ENCODE measurements around the gene TRNP1.
A peak's percentile ranks its signal among the peaks of the same experiment; 100 is the strongest.

The TRNP1 gene

DNA sequence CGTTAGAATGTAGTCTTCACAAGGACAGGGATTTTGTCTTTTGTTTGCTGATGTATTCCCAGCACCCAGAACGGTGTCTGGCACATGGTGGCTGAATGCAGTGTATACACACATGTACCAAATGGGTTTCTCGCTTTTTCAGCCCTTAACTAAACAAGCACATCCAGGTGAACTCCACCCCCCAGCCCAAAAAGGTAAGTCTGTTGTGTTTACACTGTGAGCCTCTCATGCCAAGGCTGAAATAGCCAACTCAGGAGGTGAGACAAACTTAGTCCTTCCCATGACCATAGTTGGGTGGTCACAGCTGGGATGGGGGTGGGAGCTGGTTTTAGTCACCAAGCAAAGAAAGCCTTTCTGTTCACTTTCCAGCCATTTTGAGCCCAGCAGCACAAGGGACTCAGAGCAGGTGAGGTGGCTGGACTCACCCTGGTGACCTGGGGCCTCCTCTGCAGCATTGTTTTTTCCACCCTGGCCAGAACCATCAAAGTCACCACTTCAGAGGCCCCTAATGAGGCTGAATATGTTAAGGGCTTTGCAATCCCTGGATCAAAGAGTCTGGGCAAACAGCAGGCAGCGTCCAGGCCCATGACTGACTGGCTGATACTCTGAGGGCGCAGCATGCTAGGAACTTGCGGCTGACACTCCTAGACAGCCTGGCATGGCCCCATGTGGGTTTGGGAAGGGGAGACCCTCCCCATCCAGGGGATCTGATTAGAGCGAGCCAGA lies 10.4 kb downstream of the TRNP1 start:
- DNase-seq, result no peak

GRCh38 chr1:27004471-27005165 lies 11.1 kb downstream of the TRNP1 start:
- DNase-seq, result peak; percentile 64

DNA sequence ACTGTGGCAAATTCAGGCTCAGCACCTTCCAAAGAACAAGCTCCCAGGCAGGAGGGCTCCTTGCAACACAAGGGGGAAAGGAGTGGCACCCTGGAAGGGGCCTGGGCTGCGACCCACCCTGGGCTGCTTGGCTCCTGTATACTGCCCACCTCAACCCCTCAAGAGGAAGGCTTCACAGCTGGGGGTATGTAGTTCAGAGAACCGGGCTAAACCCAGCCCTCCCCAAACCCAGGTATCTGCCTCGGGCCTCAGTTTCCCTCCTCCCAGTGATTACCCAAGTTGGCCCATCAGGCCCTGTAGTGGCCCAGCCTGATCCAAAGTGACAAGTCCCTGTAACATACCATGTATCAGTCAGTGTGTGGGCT lies 11.7 kb downstream of the TRNP1 start:
- no peak for DNase-seq

GRCh38 chr1:27005648-27006496 lies 12.4 kb downstream of the TRNP1 start:
- no peak for DNase-seq

GRCh38 chr1:27006683-27007082 lies 13.2 kb downstream of the TRNP1 start:
- no peak for DNase-seq

DNA sequence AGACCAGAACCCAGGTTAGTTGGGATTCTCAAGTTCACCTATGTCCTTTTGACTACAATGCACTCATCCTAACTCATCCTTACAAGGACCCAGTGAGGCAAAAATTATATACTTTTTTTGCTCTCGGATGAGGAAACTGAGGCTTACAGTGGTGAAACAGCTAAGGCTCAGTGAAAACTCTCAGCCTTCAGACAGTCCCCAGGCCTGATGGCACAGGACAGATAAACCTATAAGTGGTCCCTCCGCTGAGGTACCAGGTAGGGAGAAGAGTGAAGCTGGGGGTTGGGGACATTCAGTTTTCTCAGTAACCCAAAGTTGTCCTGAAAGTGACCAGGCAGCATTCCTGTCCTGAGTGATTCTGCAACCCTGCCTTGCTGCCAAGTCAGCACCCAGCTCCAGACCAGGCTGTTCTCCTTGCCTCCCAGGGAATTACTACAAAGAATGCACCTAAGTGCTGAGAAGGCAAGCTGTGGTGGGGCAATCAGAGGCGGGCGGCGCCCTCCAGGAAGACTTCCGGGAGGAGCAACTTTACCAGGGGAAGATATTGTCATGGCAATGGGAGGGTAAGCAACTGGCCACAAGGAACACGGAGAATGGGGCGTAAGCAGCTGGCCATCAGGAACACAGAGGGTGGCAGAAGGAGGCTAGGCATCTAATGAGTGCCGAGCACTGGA lies 14.6 kb downstream of the TRNP1 start:
- no peak for DNase-seq

GRCh38 chr1:27009601-27010197 lies 16.2 kb downstream of the TRNP1 start:
- peak; percentile 40 for DNase-seq

GRCh38 chr1:27010226-27010994 lies 16.9 kb downstream of the TRNP1 start:
- no peak for DNase-seq

DNA sequence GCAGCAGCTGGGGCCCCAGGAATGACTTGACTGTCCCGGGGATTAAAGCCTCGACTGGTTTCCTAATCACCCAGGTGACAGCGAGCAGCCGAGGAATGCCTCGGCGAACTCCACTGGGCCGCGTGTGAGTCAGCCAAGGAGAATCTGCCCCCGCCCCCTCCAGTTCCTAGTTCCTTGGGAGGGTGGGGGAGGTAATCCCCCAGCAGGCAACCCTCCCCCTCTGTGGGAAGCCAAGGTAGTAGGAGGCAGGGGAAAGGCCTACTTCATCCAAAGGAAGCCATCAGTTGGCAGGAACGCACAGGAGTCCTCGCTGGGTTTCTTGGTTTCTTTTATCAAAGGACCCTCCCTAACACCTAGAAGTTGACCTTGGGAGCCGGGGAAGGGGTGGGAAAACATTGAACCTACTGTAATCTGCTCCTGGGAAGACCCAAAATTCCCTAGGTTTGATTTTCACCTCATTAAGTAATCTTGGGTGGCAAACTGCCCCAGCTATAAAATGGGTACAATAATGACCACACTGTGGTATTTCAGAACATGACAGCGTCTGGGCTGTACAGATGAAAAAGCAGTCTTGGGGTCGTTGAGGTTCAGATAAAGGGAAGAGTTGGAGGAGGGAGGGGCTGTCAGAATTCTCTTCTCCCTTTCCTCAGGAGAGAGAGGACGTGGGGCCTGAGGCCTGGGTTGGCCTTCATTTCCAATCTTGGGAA lies 17.7 kb downstream of the TRNP1 start:
- DNase-seq, result no peak

GRCh38 chr1:27011976-27012563 lies 18.6 kb downstream of the TRNP1 start:
- DNase-seq, result no peak

DNA sequence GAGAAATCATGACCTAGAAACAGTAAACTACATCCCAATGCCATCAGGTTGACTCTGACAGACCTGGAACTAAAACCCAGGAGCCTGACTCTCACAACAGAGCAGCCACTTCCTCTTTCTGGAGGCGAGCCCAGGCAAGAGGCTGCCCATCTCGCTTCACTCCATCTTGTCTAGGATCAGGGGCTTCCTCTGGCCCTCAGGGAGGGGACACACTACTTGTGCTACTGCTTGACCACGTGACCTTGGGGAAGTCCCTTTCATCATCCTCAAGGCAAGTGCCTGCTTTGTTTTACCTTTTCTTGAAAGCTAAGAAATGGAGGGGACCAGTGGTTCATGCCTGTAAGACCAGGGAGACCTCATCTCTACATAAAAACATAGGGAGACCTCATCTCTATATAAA lies 21.8 kb downstream of the TRNP1 start:
- no peak for DNase-seq

GRCh38 chr1:27016376-27016775 lies 22.9 kb downstream of the TRNP1 start:
- no peak for DNase-seq

DNA sequence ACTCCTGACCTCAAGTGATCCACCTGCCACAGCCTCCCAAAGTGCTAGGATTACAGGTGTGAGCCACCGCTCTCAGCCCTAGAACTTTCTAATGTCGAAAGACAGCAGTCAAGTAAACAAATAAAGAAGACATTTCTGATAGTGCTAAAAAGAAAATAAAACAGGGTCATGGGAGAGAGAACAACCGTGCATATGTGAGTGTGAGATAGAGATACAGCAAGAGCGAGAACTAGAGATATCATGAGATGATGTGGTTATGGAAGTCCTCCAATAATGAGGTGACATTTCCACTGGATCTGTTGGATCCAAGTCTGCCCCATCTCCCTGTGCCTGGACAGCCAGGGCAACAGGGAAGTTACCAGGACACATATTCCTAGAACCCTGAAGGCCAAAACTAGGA lies 23.7 kb downstream of the TRNP1 start:
- no peak for DNase-seq

DNA sequence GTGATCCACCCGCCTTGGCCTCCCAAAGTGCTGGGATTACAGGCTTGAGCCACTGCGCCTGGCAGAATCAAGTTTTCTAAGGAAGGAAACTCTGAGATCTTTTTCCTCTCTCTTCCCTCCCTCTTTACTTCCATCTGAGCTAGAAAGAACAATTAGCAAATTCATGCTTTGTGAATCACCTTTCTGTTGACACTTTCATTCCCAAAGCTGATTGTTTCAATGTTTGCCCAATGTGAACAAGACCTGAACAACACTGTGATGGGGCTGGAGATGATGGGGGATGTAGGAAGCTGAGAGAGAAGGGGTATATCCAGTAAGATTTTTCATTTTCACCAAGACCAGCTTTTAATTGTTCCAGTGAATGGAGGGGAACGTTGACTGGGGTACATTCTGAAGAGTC lies 24.8 kb downstream of the TRNP1 start:
- DNase-seq, result no peak

DNA sequence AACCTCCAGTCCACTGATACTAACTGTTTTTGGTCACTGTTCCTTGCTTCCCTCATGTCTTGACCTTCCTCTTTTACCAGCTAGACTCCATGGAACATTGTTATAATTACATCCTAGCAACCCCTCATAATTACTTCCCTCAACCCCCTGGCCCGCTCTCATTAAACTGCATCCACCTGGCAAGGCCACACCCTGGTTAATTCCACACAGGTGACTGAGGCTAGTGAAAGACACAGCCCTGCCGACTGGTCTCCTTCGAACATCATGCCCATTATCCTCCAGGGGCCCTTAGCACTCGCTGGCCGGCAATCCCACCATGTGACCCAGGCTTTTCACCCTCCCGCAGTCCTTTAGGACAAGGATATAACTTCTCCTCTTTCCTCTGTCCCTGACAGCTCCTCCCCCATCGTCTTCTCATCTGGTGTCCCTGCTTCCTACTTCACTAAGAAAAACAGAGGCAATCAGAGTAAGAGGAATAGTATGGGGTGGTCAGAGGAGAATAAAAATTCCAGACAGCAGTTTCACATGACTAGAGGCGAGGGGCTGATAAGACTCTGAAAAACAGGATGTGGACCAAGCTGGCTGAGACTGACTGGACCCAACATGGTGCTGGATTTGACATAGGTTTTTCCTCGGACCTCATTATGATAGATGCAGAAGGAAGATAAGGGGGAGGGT lies 28.0 kb downstream of the TRNP1 start:
- no peak for DNase-seq

GRCh38 chr1:27025718-27026117 lies 32.2 kb downstream of the TRNP1 start:
- DNase-seq, result no peak

DNA sequence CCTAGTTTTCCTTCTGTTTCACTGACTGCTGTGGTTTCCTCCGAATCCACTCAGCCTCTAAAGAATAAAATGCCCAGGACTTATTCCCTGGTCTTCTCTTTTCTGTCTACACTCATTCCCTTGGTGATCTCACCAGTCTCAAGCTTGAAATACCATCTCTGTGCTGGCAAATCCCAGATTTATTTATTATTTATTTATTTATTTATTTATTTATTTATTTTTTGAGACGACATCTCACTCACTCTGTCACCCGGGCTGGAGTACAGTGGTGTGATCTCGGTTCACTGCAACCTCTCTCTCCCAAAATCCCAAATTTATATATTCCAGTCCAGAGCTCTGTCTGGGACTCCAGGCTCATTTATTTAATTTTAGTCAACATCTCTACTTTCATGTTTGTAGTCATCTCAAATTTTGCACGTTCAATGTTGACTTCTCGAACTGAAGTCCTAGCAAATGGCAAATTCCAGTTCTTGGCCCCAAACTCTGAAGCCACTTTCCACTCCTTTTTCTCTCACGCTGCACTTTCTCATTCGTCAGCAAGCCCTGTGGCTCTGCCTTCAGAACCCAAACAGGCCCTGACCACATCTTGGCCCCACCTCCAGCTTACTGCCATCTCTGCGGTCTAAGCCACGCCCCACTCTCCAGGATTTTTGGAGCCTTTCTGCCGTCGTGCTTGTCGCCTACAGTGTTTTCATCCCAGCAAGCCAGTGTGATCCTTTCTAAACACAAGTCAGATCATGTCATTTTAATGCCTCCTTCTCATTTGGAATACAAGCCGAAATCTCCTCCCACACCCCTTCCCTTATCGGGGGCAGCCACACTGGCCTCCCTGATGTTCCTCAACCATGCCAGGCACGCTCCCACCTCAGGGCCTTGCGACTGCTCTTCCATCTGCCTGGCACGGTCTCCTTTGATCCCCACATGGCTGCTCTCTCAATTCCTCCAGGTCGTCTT lies 33.4 kb downstream of the TRNP1 start:
- DNase-seq, result no peak

DNA sequence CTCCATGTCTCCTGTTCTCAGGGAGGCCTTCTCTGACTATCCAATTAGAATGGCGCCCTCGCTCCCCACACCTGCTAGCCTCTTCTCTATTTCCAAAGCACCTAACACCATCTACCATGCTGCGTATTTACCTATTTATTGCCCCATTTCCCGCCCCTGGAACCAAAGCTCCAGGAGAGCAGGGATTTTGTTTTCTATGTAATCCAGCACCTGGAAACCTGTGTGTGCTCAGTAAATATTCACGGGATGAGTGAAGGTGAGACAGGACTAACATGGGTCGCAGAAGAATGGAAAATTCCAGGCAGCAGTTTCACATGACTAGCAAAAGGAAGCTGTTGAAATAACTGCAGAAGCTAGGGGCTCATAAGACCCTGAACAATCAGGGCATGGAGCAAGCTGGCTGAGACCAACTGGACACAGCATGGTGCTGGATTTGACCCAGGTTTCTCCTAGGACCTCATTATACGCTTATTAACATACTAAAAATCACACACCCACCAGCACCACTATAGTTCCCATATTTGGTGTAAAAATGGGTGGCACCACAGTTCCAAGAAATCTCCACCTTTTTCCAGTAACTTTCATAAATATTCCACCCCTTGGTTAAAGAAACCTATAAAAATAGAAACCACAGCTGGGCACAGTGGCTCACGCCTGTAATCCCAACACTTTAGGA lies 34.2 kb downstream of the TRNP1 start:
- DNase-seq, result no peak

DNA sequence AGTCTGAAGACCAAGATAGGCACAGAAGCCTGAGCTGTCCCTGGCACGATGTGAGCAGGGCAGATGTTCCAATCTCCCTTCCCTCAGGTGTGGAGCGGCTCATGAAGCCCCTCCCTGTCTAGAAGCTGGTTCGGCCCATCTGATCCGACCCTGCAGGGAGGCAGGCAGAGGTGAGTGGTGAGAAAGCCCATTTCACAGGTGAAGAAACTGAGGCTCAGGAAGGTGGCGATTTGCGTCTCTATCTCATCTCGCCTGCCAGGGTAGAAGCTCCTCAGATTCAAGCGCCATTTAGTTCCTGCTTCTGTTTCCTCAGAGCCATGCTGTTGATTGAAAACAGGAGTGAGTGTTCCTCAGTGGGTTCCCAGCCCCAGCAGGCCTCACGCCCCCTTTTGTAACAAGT lies 36.0 kb downstream of the TRNP1 start:
- no peak for DNase-seq
